Measurements from ENCODE around the gene PLEKHF1. TPM values are rescaled to one million over a fixed set of nuclear protein-coding genes. Genes with fewer than 3 reads are reported as not detected.

The PLEKHF1 gene
- total and polyA plus RNA-seq, 2 of the 8 experiments (the other 6 are each of a cell fraction or from before 2014, with no cell fraction given), result 11.1 to 18.4 TPM

DNA sequence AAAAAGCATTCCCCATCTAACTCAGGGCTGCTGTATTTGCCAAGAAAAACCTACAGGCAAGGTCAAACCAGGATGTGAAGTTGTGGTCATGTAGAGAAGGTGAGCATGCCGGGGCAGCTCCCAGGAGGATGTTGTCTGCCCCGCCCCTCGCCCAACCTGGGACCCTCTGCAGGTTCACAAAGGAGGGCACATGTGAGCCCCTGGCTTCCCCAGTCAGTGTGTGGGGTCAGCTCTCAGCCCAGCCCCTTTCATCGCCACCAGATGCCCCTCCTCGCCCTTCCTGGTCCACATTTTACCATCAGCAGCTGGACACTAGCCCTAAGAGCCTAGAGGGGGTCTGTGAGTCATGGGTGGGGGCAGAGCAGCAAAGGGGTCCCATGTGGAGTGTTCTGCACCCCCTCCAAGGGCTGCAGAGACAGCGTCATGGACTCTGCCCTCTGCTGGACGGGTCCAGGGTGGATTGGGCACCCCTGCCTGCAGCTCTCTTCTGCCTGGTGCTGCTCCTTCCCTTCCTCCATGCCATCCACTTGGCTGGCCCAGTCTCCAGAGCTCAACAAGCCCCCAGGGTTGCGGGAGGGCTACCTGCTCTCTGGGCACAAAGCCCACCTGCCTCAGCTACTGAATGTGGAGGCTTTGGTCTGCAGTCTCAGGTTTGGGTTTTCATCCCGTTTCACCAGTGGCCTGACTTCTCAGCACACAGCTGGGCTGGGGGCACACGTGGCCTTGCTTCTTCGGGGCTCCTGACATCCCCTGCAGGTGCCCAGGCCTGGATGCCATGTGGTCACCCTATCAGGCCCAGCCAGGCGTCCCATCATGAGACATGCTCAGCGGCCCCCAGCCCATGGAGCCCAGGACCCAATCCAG is 3.7 kb downstream of the PLEKHF1 start:
- H3K23ac ChIP-seq (ENCODE audit: insufficient read length), result no peak overlapping the region
- DNase-seq (ENCODE audit: low read depth in 1 of 2, low spot score in 2 of 2), result no peak
- no peak for TF ChIP-seq CREB1 (IDR thresholded peaks at IDR 0.05)
- no peak for TF ChIP-seq SAP30 (IDR thresholded peaks at IDR 0.05; ENCODE audit: insufficient read depth, insufficient replicate concordance, low read length)
- TF ChIP-seq JUN (IDR thresholded peaks at IDR 0.05; ENCODE audit: low read depth, low read length), result no peak
- TF ChIP-seq, protein P1, sequence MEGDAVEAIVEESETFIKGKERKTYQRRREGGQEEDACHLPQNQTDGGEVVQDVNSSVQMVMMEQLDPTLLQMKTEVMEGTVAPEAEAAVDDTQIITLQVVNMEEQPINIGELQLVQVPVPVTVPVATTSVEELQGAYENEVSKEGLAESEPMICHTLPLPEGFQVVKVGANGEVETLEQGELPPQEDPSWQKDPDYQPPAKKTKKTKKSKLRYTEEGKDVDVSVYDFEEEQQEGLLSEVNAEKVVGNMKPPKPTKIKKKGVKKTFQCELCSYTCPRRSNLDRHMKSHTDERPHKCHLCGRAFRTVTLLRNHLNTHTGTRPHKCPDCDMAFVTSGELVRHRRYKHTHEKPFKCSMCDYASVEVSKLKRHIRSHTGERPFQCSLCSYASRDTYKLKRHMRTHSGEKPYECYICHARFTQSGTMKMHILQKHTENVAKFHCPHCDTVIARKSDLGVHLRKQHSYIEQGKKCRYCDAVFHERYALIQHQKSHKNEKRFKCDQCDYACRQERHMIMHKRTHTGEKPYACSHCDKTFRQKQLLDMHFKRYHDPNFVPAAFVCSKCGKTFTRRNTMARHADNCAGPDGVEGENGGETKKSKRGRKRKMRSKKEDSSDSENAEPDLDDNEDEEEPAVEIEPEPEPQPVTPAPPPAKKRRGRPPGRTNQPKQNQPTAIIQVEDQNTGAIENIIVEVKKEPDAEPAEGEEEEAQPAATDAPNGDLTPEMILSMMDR (IDR thresholded peaks at IDR 0.05; ENCODE audit: control extremely low read depth in 1 of 3, insufficient read depth in 1 of 3, low read depth in 1 of 3, low read length in 3 of 3), result peak; percentile 49 to 69 (median 60)
- peak; percentile 19 to 35; a peak in 2 of 4 replicates for TF ChIP-seq RAD21 (IDR thresholded peaks at IDR 0.05 in 1 of 2, conservative IDR thresholded peaks at IDR 0.05 in 1 of 2; ENCODE audit: low read depth in 2 of 2, low read length in 2 of 2)
- TF ChIP-seq SP2 (IDR thresholded peaks at IDR 0.05; ENCODE audit: low read length), result no peak
- TF ChIP-seq EP300 (IDR thresholded peaks at IDR 0.05; ENCODE audit: borderline replicate concordance in 1 of 2, low read depth in 2 of 2, low read length in 2 of 2), result no peak

More for the DNA sequence above, 3.7 kb downstream of the PLEKHF1 start:
- no peak overlapping the region for H3K4me2 ChIP-seq (ENCODE audit: insufficient read depth in 1 of 2, low read depth in 2 of 2, low read length in 2 of 2)
- FAIRE-seq, result no peak
- no peak overlapping the region for H3K56ac ChIP-seq (replicated peaks; ENCODE audit: insufficient read length, low read depth, low read length)
- H3K27me3 ChIP-seq (replicated peaks in 1 of 4; ENCODE audit: control insufficient read depth in 3 of 4, extremely low read depth in 1 of 4, insufficient read depth in 3 of 4, low read length in 3 of 4), result peaks cover 0 to 8% (median 1%) of the 10 kb centered on the region in 4 experiments; a peak in 4 of 7 replicates
- H4K91ac ChIP-seq (replicated peaks; ENCODE audit: insufficient read length, low read length), result peak overlapping the region; percentile 70
- H3K14ac ChIP-seq (ENCODE audit: insufficient read length), result no peak overlapping the region
- peak overlapping the region; percentile 39; the same call in 1 of the 2 replicates for H2AK5ac ChIP-seq (ENCODE audit: low read depth, low read length)
- peaks cover 21% of the 10 kb centered on the region for H3K79me1 ChIP-seq (ENCODE audit: low read depth, low read length)
- peak overlapping the region; percentile 71 for H3K18ac ChIP-seq (ENCODE audit: extremely low read depth, low read length)
- H2BK12ac ChIP-seq (ENCODE audit: low read depth, low read length), result peak overlapping the region; percentile 68; the same call in 1 of the 2 replicates
- no peak overlapping the region for H3K4ac ChIP-seq (replicated peaks; ENCODE audit: insufficient read length, low read depth, low read length)
- peak overlapping the region; percentile 53; the same call in 1 of the 2 replicates for H2BK15ac ChIP-seq (ENCODE audit: low read length)
- no peak overlapping the region for H4K5ac ChIP-seq (ENCODE audit: insufficient read length, low read depth, low read length)
- no peak overlapping the region for H3K4me3 ChIP-seq (ENCODE audit: extremely low read depth in 1 of 4, insufficient read depth in 2 of 4, low read depth in 3 of 4, low read length in 4 of 4)
- H3K79me2 ChIP-seq (ENCODE audit: control insufficient read depth in 1 of 2, insufficient read depth in 2 of 2, low read length in 2 of 2), result peaks cover 0 to 39% of the 10 kb centered on the region in 2 experiments; a peak in 1 of 4 replicates
- ChIA-PET POLR2A (ENCODE audit: partially characterized antibody) (interaction anchor here (1.1 to 3.0 kb wide), 4 partner anchors 8 to 63 kb away, joined by 3 to 13 read pairs (median 4); partner anchors contain the start of gene POP4), CTCF (ENCODE audit: partially characterized antibody) (interaction anchor here (0.6 to 5.3 kb wide), 14 partner anchors 9 to 1035 kb away, joined by 3 to 79 read pairs (median 4); partner anchors contain the start of gene POP4)
- H3K27ac ChIP-seq (ENCODE audit: low read depth, low read length), result no peak overlapping the region
- peaks cover 3 to 9% of the 10 kb centered on the region in 2 experiments for H4K20me1 ChIP-seq (replicated peaks in 1 of 2; ENCODE audit: control insufficient read depth in 1 of 2, insufficient read depth in 2 of 2, low read length in 2 of 2)
- H2BK5ac ChIP-seq (ENCODE audit: low read depth, low read length), result peak overlapping the region; percentile 83; the same call in 1 of the 2 replicates
- 83% methylated on average over 13 of the region's 13 CpGs; no CpG with 5 or more reads in 1 of the 2 experiments for WGBS, 2 experiments (ENCODE audit: extremely low coverage in 1 of 2, insufficient coverage in 1 of 2, insufficient read length in 1 of 2, insufficient replicate concordance in 2 of 2, low coverage in 1 of 2, low lambda C conversion rate in 2 of 2, missing lambda C conversion rate in 1 of 2)
- H3K4me1 ChIP-seq (replicated peaks in 1 of 4; ENCODE audit: control insufficient read depth in 3 of 4, insufficient read depth in 4 of 4, low read length in 3 of 4), result peaks cover 0 to 21% (median 18%) of the 10 kb centered on the region in 4 experiments; a peak in 6 of 7 replicates
- H2BK20ac ChIP-seq (ENCODE audit: low read length), result no peak overlapping the region; the same call in 1 of the 2 replicates
- H3K9me3 ChIP-seq (ENCODE audit: insufficient read depth in 2 of 2, low read depth in 1 of 2, low read length in 1 of 2), result no peaks in the 10 kb centered on the region
- peak overlapping the region; percentile 46; the same call in 1 of the 2 replicates for H4K8ac ChIP-seq (ENCODE audit: extremely low read depth, insufficient read depth, low read length)
- no peak overlapping the region for H3K9ac ChIP-seq (replicated peaks in 1 of 4; ENCODE audit: extremely low read depth in 1 of 4, low read depth in 3 of 4, low read length in 3 of 4)
- no peak overlapping the region for H2AFZ ChIP-seq (ENCODE audit: low read length)
- no peak overlapping the region for H2BK120ac ChIP-seq (replicated peaks; ENCODE audit: low read depth, low read length)
- H3K36me3 ChIP-seq (ENCODE audit: control insufficient read depth in 2 of 4, insufficient read depth in 4 of 4, low read length in 3 of 4), result peaks cover 0 to 4% (median 0%) of the 10 kb centered on the region in 4 experiments; a peak in 1 of 8 replicates
- H3K23me2 ChIP-seq (ENCODE audit: low read depth, low read length), result peaks cover 13% of the 10 kb centered on the region

All from H1 (cell line).